ENCODE data around the gene HCN1.

The HCN1 gene

GRCh38 chr5:45288746-45289145, 407.4 kb downstream of the HCN1 start:
- DNase-seq (ENCODE audit: low read depth in 2 of 2): no peak

GRCh38 chr5:45284436-45284835, 411.7 kb downstream of the HCN1 start:
- no peak for DNase-seq (ENCODE audit: low read depth in 2 of 2)

- no peak for DNase-seq (ENCODE audit: low read depth in 2 of 2)
These were observed 415.1 kb downstream of the HCN1 start for GRCh38 chr5:45281081-45281480.

- DNase-seq (ENCODE audit: low read depth in 2 of 2): no peak
These were observed 417.1 kb downstream of the HCN1 start for GRCh38 chr5:45279109-45279508.

- no peak for DNase-seq (ENCODE audit: low read depth in 2 of 2)
These were observed 418.3 kb downstream of the HCN1 start for GRCh38 chr5:45277860-45278259.

- no peak for DNase-seq (ENCODE audit: low read depth in 2 of 2)
These were observed 421.9 kb downstream of the HCN1 start for GRCh38 chr5:45274241-45274640.

GRCh38 chr5:45271626-45272025, 424.6 kb downstream of the HCN1 start:
- no peak for DNase-seq (ENCODE audit: low read depth in 2 of 2)

GRCh38 chr5:45264447-45264846, 431.7 kb downstream of the HCN1 start:
- no peak for DNase-seq (ENCODE audit: low read depth in 2 of 2)

- DNase-seq (ENCODE audit: low read depth in 2 of 2): no peak
These were observed 434.1 kb downstream of the HCN1 start for GRCh38 chr5:45262061-45262590.

- no peak for DNase-seq (ENCODE audit: low read depth in 2 of 2)
These were observed 435.1 kb downstream of the HCN1 start for GRCh38 chr5:45261125-45261524.

GRCh38 chr5:45260292-45260691, 435.9 kb downstream of the HCN1 start:
- no peak for DNase-seq (ENCODE audit: low read depth in 2 of 2)

- no peak for DNase-seq (ENCODE audit: low read depth in 2 of 2)
These were observed 443.2 kb downstream of the HCN1 start for GRCh38 chr5:45252978-45253377.

GRCh38 chr5:45252541-45252940, 443.6 kb downstream of the HCN1 start:
- no peak for DNase-seq (ENCODE audit: low read depth in 2 of 2)

GRCh38 chr5:45225571-45226031, 470.6 kb downstream of the HCN1 start:
- no peak for DNase-seq (ENCODE audit: low read depth in 2 of 2)

GRCh38 chr5:45205403-45205961, 490.7 kb downstream of the HCN1 start:
- no peak for DNase-seq (ENCODE audit: low read depth in 2 of 2)
